ENCODE data around the gene ARID4A.
"Not testable (repeated sequence)": the region's sequence is repeated elsewhere in the genome, so short reads cannot be mapped to it uniquely, and the experiment has no call there.

ARID4A gene, protein sequence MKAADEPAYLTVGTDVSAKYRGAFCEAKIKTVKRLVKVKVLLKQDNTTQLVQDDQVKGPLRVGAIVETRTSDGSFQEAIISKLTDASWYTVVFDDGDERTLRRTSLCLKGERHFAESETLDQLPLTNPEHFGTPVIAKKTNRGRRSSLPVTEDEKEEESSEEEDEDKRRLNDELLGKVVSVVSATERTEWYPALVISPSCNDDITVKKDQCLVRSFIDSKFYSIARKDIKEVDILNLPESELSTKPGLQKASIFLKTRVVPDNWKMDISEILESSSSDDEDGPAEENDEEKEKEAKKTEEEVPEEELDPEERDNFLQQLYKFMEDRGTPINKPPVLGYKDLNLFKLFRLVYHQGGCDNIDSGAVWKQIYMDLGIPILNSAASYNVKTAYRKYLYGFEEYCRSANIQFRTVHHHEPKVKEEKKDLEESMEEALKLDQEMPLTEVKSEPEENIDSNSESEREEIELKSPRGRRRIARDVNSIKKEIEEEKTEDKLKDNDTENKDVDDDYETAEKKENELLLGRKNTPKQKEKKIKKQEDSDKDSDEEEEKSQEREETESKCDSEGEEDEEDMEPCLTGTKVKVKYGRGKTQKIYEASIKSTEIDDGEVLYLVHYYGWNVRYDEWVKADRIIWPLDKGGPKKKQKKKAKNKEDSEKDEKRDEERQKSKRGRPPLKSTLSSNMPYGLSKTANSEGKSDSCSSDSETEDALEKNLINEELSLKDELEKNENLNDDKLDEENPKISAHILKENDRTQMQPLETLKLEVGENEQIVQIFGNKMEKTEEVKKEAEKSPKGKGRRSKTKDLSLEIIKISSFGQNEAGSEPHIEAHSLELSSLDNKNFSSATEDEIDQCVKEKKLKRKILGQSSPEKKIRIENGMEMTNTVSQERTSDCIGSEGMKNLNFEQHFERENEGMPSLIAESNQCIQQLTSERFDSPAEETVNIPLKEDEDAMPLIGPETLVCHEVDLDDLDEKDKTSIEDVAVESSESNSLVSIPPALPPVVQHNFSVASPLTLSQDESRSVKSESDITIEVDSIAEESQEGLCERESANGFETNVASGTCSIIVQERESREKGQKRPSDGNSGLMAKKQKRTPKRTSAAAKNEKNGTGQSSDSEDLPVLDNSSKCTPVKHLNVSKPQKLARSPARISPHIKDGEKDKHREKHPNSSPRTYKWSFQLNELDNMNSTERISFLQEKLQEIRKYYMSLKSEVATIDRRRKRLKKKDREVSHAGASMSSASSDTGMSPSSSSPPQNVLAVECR

DNA sequence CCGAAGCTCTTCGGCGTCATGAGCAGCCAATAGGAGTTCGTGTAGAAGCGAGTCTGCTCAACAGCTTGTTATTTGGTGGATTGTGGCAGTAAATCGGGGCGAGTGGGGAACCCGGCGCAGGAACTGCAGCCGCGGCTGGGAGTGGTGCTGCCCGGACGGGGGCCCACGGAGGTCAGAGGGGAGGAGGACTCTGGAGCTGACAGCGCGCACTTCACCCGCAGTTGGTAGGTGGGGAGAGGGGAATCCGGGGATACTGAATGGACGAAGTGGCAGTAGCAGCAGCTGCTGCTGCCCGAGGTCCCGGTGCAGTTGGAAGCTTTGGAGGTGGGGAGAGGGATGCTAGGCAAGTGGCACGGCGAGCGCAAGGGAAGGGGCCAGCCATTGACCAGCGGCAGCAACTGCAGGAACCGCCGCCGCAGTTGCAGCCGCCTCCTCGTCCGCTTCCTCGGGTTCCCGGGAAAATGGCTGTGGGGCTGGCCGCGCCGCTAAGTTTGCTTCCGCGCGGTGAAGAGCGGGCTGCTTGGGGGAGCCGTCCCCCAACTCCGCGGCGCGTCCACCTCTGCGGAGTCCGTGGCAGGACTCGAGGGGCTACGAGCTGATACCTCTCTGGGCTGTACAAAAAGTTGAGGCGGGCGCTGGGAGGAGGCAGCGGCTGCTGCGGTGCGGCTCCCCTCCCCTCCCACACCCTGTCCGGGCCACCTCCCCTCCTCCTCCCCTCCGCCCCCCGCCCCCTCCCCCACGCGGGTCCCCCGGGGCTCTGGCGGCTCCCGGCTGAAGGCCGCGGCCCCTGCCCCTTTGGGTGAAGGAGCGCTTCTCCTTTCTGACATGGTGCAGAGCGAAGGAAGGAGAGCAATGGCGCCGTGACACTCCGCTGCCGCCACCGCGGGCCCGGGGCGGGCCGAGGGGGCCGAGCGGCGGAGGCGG is at the start of gene ARID4A:
Gene ARID4A, plus strand, starts transcription at position 79 of the 924 bp plus-strand sequence. CDS start 1,300 bp downstream, outside the sequence.
- peak in 1 of 2 donors; percentile 62 for DNase-seq (ENCODE audit: extremely low read depth in 1 of 2, low read depth in 1 of 2)

DNA sequence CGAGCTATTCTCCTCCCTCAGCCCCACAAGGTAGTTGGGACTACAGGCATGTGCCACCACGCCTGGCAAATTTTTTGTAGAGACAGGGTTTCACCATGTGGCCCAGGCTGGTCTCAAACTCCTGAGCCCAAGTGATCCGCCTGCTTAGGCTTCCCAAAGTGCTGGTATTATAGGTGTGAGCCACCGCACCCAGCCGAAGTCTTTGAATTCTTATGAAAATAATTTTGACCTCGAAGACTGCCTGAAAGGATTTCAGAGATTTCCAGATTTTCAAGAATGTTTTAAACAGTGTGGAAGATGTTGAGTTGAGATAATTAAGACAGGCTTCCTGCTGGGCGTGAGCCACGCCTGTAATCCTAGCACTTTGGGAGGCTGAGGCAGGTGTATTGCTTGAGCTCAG is 48.7 kb upstream of the ARID4A start:
- DNase-seq (ENCODE audit: extremely low read depth in 1 of 2, low read depth in 1 of 2) = no peak

DNA sequence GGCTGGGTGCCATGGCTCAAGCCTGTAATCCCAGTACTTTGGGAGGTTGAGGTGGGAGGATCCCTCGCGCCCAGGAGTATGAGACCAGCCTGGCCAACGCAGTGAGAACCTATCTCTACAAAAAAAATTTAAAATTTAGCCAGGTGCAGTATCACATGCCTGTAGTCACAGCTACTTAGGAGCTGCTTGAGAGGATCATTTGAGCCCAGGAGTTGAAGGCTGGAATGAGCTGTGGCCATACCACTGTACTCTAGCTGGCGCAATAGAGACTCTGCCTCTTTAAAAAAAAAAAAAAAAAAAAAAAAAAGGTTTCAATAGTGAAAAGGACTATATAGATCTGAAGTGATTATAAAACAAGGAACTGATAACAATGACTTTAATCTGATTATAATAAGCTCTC is 40.2 kb upstream of the ARID4A start:
- no peak for DNase-seq (ENCODE audit: extremely low read depth in 1 of 2, low read depth in 1 of 2)

DNA sequence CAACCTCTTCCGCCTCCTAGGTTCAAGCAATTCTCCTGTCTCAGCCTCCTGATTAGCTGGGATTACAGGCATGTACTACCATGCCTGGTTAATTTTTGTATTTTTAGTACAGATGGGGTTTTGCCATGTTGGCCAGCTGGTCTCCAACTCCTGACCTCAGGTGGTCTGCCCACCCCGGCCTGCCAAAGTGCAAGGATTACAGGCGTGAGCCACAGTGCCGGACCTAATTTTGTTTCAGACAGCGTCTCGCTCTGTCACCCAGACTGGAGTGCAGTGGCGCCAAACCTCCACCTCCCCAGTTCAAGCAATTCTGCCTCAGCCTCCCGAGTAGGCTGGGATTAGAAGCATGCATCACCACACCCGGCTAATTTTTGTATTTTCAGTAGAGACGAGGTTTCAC is 36.4 kb upstream of the ARID4A start:
- not testable (repeated sequence) for DNase-seq (ENCODE audit: extremely low read depth in 1 of 2, low read depth in 1 of 2)

DNA sequence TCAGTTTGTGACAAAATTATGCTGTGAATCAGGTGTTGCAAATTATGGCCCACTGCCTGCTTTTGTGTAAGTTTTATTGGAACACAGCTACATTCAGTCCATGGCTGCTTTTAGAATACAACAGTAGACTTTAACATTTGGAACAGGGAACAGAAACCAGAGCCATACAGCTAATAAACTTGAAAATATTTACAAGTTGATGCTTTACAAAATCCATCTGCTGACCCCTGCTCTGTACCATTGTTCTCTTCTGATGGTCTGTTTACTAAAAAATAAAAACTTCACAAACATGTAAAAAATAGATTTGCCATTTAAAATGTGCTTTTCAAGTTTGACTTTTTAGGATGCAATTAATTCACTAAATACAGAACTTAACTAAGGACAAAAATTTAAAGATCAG is 33.0 kb upstream of the ARID4A start:
- no peak for DNase-seq (ENCODE audit: extremely low read depth in 1 of 2, low read depth in 1 of 2)

DNA sequence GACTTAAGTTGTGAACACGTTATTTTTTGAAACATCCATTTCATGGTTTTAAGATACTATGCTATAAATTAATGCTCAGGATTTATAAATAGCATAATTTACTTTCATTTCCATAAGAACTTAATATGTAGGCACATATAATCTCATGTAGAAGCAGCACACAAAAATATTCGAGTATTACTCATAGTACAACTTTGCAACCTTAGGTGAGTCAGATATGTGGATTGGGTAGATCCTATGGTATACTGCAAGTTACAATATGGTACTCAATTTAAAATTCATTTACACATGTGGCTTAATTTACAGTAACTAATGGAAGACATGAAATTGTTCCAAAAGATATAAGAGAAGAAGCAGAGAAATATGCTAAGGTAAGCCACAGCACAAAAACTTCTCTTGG is 27.7 kb upstream of the ARID4A start:
- DNase-seq (ENCODE audit: extremely low read depth in 1 of 2, low read depth in 1 of 2) = no peak

DNA sequence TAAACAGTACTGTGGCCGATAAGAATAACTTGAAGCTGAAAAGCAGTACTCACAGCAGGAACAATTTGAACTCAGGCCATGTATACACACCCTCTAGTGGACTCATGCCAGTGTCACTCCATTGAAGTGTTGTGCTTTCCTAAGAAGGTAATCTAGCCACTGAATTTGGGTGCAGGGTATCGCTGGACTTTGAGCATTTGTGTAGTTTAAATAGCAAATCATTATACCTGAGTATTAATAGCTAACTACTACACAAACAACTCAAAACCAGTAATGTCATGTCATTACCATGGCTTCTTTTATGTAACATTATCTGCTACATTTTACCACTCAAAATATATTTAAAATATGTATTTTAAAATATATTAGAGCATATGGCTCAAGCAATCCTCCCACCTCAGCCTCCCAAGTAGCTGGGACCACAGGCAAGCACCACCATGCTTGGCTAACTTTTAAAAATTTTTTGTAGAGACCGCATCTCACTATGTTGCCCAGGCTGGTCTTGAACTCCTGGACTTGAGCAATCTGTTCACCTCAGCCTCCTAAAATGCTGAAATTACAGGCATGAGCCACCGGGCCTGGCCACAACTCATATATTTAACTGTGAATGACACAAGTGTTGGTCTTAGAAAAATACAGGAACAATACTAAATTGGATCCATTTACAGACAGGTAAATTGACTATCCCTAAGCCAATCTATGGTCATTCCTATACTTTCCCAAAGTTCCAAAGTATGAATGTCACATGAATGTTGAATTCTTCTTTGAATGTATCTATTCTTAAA is 25.6 kb upstream of the ARID4A start:
- no peak for DNase-seq (ENCODE audit: extremely low read depth in 1 of 2, low read depth in 1 of 2)

DNA sequence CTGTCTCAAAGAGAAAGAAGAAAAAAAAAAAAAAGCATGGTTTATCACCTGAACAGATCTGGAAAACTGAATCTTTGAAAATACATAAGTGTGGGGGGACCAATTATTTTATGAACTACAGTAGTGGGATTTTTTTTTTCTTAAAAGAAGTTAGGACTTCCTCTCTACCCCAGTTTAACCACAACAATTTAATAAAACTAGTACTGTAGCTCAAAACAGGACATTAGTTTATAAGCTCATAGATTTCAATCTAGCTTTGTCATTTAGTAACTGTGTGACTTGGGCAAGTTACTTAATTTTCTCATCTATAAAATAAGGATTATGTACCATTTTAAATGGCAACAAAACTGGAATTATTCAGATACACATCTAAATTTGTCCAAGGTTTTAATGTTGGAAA is 23.5 kb upstream of the ARID4A start:
- no peak for DNase-seq (ENCODE audit: extremely low read depth in 1 of 2, low read depth in 1 of 2)

DNA sequence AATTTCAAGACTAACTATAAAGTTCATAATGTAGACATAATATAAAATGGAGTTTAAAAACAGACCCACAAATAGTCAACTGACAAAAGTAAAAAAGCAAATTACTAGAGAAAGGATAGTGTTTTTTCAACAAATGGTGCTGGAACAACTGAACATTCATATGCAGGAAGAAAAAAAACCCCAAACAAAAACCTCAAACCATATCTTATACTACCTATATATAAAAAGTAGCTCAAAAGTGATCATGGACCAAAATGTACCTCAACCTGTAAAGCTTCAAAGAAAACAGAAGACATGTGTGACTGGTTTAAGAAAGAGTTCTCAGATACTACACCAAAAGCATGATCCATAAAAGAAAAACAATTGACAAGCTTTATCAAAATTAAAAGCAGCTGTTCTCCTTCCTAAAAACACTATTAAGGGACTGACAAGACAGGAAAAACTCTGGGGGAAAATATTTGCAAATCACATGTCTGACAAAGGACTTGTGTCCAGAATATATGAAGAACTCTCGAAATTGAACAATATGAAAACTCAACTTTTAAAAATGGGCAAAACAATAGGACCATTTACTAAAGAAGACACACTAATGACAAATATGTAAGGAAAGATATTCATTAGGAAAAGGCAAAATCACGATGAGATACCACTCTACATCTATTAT is 22.7 kb upstream of the ARID4A start:
- DNase-seq (ENCODE audit: extremely low read depth in 1 of 2, low read depth in 1 of 2) = no peak

DNA sequence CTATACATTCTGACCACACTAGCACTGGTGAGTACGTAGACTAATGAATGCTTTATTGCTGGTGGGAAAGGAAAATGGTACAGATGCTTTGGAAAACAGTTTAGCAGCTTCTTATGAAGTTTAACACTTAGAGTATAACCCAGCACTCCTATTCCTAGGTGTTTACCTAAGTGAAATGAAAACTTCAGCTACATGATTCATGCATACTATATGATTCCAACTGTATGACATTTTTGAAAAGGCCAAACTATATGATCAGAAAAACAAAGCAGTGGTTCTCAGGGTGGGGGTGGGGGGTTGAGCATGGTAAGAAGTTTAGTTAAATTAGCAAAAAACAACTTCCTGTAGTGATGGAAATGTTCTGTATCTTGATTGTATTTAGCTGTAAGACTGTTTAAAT is 22.1 kb upstream of the ARID4A start:
- no peak for DNase-seq (ENCODE audit: extremely low read depth in 1 of 2, low read depth in 1 of 2)

DNA sequence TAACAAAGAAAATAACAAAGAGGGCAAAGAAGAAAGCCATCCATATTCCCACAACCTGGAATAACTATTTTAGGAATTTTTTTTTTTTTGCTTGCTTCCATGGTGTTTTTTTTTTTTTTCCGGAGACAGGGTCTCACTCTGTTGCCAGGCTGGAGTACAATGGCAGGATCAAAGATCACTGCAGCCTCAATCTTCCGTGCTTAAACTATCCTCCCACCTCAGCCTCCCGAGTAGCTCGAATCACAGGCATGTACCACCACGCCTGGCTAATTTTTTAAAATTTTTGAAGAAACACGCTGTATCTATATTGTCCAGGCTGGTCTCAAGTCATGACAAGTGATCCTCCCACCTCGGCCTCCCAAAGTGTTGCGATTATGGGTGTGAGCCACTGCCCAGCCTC is 20.2 kb upstream of the ARID4A start:
- DNase-seq (ENCODE audit: extremely low read depth in 1 of 2, low read depth in 1 of 2) = no peak

DNA sequence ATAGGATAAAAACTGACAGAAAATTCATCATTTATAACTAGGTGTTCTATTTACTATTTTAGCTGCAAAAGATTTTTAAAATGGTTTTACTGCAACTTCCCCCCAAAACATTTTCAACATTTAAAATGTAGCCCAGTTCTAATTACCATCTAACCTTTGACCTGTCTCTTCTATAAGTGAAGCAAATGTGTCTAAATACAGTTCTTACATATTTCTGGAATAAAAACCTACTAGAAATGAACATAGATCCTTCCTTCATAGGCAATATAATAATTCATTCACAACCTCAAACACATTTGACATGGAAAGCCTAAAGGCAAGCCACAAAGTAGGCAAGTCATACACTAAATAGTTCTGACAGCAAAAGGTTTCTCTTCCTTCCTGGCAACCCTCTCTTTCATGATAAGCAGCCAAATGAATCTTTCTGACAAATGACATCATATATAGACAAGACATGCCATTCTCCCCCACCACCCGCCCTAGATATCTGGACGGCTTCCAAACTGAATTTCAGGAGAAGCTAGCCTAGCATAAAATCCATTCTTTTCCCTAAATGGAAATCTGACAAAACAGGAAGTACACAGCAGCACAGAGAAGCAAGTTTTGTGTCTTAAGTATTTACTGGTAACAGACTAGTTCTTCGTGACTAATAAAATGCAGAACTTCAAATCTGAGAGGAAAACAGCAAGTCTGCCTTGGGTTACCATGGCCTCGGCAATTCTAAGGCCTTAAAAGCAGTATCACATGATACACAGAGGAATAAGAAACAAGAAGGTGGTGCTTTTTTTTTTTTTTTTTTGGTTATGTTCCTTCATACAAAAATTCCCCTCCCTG is 17.2 kb upstream of the ARID4A start:
- DNase-seq (ENCODE audit: extremely low read depth in 1 of 2, low read depth in 1 of 2) = no peak

DNA sequence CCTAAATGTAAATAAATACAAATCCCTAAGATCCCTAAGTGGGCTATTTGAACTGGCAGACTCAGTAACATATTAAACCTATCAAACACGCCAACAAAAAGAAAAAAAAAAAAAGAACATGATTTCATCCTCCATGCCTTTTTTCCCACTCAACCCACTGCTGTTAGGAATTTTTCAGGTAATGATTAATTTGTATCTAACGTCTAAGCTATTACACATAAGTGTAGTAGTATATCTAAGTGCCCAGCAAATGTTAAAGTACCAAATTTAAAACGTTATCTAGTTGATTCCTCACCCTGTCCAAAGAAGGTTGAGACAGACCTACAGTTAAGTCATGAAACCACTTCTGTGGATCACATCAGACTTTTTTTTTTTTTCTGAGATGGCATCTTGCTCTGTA is 16.4 kb upstream of the ARID4A start:
- no peak for DNase-seq (ENCODE audit: extremely low read depth in 1 of 2, low read depth in 1 of 2)

DNA sequence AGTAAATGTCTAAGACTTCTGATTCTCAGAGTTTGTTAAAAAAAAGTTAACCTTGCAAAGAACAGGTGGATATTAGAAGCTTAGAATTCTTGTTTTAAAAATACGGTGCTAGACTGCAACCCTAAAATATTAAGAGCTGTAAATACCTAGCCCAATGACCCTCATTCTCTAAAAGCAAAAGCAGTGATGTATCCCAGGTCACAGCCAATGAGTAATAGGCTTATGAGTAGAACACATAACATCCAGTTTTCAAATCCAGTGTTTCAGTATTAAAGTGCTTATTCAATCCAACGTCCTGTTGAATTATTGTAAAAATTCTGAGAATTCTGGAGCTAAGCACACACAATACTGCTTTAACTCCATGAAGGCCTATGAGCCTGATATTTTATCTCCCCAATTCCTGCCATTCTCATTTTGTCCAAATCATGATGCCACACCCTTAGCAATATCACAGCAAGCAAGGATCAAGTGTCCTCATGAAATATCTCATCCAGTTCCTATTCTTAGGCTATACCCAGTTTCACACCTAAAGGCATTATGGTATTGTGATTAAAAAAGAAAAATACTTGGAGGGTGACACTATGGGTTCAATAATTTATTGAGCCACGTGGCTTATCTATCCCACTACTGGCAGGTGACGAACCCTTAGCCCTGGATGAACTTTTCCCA is 15.3 kb upstream of the ARID4A start:
- DNase-seq (ENCODE audit: extremely low read depth in 1 of 2, low read depth in 1 of 2) = no peak

DNA sequence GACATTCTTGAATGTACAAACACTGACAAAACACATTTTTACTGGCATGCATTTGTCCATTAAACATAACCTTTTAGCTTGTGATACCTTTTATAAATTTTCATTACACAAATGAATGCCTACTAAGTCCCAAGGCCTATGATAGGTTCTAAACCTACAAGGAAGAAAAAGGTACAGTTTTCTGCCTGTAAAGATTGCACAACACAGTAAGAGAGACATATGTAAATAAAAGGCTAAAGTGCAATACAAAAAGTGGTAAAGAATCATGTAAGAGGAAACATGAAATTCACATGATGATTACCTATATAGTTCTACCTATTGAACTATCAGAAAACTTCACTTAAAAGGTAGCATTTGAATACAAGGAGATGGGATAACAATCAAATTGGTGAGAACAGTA is 14.6 kb upstream of the ARID4A start:
- DNase-seq (ENCODE audit: extremely low read depth in 1 of 2, low read depth in 1 of 2) = no peak

DNA sequence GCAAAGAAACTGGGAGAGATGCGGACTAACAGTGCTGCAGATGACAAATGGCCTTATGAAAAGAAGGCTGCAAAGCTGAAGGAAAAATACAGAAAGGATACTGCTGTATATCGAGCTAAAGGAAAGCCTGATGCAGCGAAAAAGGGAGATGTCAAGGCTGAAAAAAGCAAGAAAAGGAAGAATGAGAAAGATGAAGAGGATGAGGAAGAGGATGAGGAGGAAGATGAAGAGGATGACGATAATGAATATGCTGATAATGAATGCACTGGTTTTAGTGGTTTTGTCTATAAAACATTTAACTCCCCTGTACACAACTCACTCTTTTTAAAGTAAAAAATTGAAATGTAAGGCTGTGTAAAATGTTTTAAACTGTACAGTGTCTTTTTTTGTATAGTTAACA is 13.2 kb upstream of the ARID4A start:
- no peak for DNase-seq (ENCODE audit: extremely low read depth in 1 of 2, low read depth in 1 of 2)

DNA sequence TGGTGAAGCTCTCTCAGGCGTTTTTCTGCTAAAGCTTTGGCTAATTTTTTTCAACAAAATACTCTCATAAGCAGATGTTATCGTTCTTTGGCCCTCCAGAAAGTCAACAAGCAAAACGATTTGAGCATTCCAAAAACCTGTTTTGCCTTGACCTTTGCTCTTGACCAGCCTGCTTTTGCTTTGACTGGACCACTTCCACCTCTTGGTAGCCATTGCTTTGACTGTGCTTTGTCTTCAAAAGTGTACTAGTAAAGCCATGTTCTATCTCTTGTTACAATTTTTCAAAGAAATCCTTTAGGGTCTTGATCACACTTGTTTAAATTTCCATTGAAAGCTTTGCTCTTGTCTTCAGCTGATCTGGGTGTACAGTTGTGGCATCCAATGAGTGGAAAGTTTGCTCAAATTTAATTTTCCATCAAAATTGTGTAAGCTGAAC is 10.7 kb upstream of the ARID4A start:
- DNase-seq (ENCODE audit: extremely low read depth in 1 of 2, low read depth in 1 of 2) = no peak

Measured in activated CD8-positive, alpha-beta memory T cell treated with anti-CD3 and anti-CD28 coated beads for 1 hour (primary cell).